ENCODE data around the gene IL17REL.

IL17REL gene

DNA sequence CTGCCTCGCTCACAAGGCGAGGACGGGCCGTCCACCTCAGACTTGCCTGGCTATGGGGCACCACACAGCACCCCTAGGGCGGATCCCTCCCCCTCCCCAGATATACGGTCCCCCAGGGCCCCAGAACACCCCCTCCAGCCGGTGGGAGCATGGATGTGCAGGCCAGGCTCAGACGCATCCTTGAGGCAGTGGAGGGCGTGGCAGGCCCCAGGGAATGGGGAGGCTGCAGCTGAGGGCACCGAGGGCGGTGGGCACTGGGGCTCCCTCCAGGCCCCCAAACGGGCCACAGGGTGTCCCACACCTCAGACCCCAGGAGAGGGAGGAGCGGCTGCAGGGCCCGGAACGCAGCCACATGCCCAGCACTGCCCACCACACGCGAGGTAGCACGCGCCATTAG lies 33.5 kb upstream of the IL17REL start:
- DNase-seq: no peak
- no peak for ATAC-seq

DNA sequence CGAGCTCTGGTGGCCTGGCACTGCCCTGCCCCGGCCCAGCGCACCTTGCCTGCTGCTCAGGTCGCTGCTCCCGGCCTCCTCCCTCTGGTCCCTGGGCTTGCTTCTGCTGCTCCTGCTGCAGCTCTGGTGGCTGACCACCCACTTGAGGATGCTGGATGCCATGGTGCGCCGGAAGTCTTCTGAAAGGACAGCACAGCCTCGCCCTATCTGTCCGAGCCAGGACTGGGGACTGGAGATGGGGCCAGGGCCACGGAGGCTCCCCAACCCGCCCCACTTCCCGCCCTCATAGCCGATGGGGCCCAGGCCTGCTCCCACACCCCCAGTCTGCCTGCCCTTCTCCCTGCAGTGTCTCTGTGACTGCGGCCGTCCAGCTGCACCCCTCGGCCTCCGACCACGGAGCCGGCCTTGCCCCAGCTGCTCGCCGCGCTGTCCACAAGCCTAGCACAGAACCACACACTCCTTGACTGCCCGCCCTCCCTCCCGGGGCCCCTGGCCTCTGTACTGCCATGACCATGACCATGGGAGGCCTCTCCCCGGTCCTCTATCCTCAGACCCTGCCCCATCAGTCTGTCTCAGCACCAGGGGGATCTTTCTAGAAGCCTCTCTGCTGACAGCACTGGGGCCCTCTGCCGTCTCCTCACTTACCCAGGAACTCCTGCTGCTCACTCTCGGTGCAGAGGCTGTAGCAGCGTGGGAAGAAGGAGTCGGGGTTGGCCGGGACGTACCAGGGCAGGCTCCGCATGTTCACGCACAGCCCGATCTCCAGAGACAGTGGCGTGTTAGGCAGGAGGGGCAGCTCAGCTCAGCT lies 32.9 kb upstream of the IL17REL start:
- DNase-seq (no peak), ATAC-seq (no peak)

DNA sequence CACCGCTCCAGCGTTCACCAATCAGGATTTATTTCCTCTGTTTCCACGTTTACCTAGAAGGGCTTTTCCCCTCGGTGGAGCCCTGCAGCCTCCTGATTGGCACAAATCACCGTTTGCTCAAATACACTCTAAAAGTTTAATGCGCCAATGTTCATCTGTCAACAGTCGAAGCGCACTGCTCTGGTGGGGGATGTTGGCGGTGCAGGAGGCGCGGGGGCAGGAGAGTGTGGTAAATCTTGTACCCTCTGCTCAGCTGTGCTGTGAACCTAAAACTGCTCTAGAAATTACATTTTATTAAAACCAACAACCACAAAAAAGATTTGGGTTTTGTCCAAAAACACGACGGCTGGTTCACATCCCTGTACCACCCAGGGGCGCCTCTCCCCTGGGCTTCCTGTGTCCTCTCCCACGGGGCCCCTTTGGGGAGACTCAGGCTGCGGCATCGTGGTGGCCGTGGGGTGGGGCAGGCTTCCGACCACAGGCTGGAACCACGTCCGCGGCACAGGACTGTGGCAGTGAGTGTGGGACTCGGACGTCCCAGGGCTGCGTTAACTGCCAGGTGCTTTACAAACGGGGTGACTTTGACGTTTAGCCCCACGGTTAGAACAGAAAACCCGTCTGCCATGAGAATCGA lies 32.0 kb upstream of the IL17REL start:
- no peak for DNase-seq

GRCh38 chr22:50041361-50042065 lies 28.9 kb upstream of the IL17REL start:
- ATAC-seq (no peak), DNase-seq (no peak)

More for the DNA sequence above, 32.0 kb upstream of the IL17REL start:
- no peak for ATAC-seq

DNA sequence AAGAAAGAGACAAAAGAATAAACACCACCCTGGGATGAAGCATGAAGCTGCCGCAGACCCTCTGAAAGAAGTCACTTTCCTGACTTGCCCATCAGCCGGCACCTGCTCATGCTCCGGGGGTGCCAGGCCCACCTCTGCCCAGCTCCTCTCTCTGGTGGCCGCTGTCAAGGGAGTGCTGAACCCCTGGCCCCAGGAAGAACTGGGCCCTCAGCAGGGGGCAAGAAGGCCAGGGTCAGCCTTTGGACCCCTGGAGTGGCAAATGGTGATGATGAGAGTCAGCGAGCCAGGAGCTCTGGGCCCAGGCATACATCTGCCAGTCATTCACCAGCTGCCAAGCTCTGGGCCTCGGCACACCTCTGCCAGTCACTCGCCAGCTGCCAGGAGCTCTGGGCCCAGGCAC lies 28.2 kb upstream of the IL17REL start:
- ATAC-seq: no peak

DNA sequence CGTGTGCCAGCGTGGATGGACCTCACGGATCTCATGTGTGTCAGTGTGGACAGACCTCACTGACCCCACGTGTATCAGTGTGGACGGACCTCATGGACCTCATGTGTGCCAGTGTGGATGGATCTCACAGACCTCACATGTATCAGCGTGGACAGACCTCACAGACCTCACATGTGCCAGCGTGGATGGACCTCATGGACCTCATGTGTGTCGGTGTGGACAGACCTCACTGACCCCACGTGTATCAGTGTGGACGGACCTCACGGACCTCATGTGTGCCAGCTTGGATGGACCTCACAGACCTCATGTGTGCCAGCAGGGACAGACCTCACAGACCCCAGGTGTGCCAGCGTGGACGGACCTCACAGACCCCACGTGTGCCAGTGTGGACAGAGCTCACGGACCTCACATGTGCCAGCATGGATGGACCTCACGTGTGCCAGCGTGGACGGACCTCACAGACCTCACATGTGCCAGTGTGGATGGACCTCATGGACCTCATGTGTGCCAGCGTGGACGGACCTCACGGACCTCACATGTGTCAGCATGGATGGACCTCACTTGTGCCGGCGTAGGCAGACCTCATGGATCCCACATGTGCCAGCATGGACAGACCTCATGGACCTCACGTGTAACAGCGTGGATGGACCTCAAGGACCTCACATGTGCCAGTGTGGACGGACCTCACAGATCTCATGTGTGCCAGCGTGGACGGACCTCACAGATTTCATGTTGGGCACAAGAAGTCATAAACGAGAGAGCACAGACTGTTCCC lies 27.3 kb upstream of the IL17REL start:
- ATAC-seq (no peak), DNase-seq (no peak)

More for the DNA sequence above, 28.2 kb upstream of the IL17REL start:
- no peak for DNase-seq

- DNase-seq (no peak), ATAC-seq (no peak)
Measured at GRCh38 chr22:50035976-50036724, 23.6 kb upstream of the IL17REL start.

GRCh38 chr22:50035131-50035881 lies 22.7 kb upstream of the IL17REL start:
- no peak for ATAC-seq
- no peak for DNase-seq

GRCh38 chr22:50034126-50035081 lies 21.8 kb upstream of the IL17REL start:
- ATAC-seq: no peak
- peak; percentile 20 for DNase-seq

DNA sequence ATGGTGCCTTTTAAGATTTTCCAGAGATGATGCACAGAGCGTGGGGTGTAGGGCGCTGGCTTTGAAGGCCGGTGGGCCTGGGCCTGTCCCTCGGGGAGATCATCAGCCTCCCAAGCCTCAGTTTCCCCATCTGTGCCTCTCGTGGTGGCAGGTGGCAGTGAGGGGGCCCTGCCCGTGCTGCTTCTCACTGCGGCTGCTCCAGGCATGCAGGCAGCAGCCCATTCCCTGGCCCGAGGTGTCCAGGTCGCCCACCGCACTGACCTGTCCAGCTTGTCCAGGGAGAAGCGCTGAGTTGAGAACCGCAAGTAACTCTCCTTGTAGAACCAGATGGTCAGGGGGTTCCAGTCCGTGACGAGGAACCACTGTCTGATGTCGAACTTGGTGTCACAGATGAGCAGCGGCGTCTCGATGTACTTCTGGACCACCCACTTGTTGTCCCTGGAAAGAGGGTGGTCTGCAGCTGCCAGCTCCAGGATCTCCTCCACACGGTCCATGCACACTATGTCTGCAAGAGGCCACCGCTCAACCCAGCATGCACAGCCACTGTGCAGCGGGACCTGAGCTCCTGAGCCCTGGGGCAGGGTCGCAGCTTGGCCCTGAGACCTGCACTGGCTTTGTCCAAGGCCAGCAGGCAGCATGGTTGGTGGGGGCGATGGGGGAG lies 20.5 kb upstream of the IL17REL start:
- ATAC-seq: no peak
- DNase-seq: no peak

GRCh38 chr22:50032109-50032871 lies 19.7 kb upstream of the IL17REL start:
- ATAC-seq (no peak), DNase-seq (no peak)

GRCh38 chr22:50031189-50032091 lies 18.9 kb upstream of the IL17REL start:
- DNase-seq: no peak

GRCh38 chr22:50030297-50031188 lies 18.0 kb upstream of the IL17REL start:
- peak; percentile 77 for ATAC-seq
- DNase-seq: peak; percentile 88

More at GRCh38 chr22:50031189-50032091, 18.9 kb upstream of the IL17REL start:
- no peak for ATAC-seq

DNA sequence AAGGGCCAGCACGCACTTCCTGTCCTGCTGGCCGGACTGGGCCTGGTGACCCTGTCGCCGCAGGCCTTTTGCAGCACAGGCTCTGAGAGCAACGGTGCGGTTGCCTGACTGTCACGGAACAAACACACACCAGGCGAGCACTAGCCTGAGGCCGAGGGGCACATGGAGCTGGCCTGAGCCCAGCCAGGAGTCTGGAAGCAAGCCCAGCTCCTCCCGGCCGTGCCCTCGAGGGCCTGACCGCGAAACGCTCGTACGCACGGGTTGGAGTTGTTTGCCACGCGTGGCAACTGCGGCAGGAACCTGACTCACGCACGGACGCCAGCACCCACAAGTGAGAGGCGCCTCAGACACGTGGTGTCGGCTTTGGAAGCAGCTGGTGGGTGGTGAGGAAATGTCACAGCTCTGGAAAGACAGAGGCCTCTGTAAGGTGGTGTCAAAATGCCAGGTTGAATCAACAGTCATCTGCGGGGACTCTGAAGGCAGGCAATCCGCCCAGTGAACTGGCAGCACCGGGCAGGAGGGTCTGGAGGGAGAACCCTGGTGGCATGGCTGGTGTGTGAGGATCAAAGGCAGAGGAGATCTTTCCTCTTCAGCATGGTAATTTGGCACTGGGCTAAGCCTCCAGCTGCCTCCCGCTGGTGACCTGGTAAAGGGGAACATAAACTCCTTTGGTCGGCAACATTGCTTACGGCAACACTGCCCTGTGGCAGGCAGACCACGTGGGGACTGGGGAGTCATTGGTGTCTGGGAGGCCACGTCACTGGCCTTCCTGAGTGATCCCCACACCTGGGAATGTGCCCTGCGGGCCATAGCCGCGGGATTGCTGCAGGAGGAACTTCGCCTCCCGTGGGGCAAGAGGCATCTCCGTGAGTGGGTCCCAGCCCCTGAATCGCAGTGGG lies 15.3 kb upstream of the IL17REL start:
- ATAC-seq (peak; percentile 82), DNase-seq (peak; percentile 72)

DNA sequence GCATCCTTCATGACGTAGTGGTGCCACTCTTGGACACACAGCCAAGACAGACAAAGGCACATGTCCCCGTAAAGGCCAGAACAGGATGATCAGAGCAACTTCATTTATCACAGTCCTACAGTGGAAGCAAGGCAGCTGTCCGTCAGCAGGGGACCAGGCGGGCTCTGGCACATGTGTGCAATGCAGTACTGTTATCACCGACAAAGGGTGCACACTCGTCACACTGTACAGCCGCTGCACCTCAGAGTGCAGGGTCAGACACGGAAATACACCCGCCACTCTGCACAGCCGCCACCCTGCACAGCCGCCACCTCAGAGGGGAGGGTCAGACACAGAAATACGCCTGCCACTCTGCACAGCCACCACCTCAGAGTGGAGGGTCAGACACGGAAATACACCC lies 13.4 kb upstream of the IL17REL start:
- no peak for ATAC-seq
- no peak for DNase-seq

Data from stimulated activated naive CD8-positive, alpha-beta T cell treated with anti-CD3 and anti-CD28 coated beads, Interleukin-15, Interleukin-2, amounts not matched to agents 100 U/mL and 50 U/mL, for 24 hours (primary cell).